ENCODE data around the gene CCDC85A.

The CCDC85A gene

DNA sequence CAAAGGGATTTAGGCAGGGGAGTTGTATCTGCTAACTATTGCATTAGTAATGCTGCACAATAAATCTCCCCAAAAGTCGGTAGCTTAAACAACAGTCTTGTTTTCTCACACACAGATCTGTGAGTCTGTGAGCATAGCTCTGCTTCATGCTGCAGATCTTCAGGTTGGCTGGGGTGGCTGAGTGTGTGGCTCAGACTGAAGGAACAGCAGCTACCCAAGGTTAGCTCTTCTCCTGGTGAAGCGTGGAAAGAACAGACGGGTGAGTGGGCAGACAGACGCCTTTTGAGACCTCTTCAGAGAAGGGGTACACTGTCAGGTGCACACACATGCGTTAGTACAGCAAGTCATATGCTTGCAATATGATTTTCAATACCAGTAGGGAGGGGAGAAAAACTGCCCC lies 3.9 kb upstream of the CCDC85A start:
- H3K27ac Mint-ChIP-seq, result no peak overlapping the region
- H3K9me3 Mint-ChIP-seq, result no peaks in the 10 kb centered on the region
- no peaks in the 10 kb centered on the region for H3K36me3 Mint-ChIP-seq
- no peak overlapping the region for H3K4me3 Mint-ChIP-seq
- CTCF ChIA-PET, result no interaction called here
- H3K27me3 Mint-ChIP-seq, result peaks cover 29% of the 10 kb centered on the region
- H3K4me1 Mint-ChIP-seq, result peaks cover 3% of the 10 kb centered on the region
- DNase-seq, result no peak

DNA sequence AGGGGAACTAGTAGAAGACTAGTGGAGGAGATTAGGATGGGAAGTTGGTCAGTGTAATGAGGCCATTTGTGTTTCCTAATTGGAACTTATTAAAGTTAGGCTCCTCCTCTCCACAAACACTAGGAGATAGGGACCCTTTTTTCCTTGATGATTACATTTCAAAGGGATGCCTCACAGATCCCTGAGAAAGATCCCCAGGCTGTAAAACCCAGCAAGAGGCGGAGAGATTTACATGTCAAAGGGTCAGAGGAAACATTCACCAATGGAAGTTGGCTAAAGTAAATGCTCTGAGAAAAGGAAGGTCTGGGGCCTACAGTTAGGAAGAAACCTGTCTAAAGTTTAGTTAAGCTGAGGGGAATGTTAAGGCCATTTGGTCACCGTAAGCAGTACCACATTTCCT lies 1.4 kb upstream of the CCDC85A start:
- H3K36me3 Mint-ChIP-seq, result no peaks in the 10 kb centered on the region
- CTCF ChIA-PET, result interaction anchor here (1.4 to 2.2 kb wide), 3 partner anchors 12 to 1335 kb away, joined by 4 to 9 read pairs (median 7); no protein-coding TSS in a partner anchor
- no peak overlapping the region for H3K4me3 Mint-ChIP-seq
- H3K9me3 Mint-ChIP-seq, result no peaks in the 10 kb centered on the region
- no peak for DNase-seq
- peaks cover 8% of the 10 kb centered on the region for H3K4me1 Mint-ChIP-seq
- no peak overlapping the region for H3K27ac Mint-ChIP-seq
- H3K27me3 Mint-ChIP-seq, result peaks cover 50% of the 10 kb centered on the region

DNA sequence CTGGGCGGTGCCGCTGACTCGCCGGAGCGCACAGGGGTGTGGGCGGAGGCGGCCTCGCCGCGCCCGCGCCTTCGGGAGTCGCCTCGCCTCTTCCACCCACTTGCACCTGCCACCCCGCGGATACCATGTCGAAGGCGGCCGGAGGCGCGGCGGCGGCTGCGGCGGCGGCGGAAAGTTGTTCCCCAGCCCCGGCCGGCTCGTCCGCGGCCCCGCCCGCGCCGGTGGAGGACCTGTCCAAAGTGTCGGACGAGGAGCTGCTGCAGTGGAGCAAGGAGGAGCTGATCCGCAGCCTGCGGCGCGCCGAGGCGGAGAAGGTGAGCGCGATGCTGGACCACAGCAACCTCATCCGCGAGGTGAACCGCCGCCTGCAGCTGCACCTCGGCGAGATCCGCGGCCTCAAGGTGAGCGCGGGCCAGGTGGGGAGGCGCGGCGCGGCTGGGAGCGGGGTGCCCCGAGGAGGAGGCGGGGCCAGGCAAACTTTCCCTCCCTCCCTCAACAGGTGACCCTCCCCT lies 766 bp downstream of the CCDC85A start:
- Mint-ChIP-seq H3K9me3 (no peaks in the 10 kb centered on the region), H3K4me3 (no peak overlapping the region), H3K36me3 (no peaks in the 10 kb centered on the region), H3K4me1 (peaks cover 8% of the 10 kb centered on the region), H3K27ac (no peak overlapping the region), H3K27me3 (peaks cover 53% of the 10 kb centered on the region)
- DNase-seq, result no peak
- CTCF ChIA-PET, result interaction anchor here (0.7 to 2.2 kb wide), 6 partner anchors 18 to 1333 kb away, joined by 3 to 9 read pairs (median 6); no protein-coding TSS in a partner anchor

- DNase-seq, result no peak
- H3K4me3 Mint-ChIP-seq, result peak overlapping the region; percentile 23
- H3K9me3 Mint-ChIP-seq, result no peaks in the 10 kb centered on the region
- peaks cover 53% of the 10 kb centered on the region for H3K27me3 Mint-ChIP-seq
- no peak overlapping the region for H3K27ac Mint-ChIP-seq
- H3K4me1 Mint-ChIP-seq, result peaks cover 8% of the 10 kb centered on the region
- CTCF ChIA-PET, result no interaction called here
- no peaks in the 10 kb centered on the region for H3K36me3 Mint-ChIP-seq
Measured at GRCh38 chr2:56185101-56185581, 1.4 kb downstream of the CCDC85A start.

DNA sequence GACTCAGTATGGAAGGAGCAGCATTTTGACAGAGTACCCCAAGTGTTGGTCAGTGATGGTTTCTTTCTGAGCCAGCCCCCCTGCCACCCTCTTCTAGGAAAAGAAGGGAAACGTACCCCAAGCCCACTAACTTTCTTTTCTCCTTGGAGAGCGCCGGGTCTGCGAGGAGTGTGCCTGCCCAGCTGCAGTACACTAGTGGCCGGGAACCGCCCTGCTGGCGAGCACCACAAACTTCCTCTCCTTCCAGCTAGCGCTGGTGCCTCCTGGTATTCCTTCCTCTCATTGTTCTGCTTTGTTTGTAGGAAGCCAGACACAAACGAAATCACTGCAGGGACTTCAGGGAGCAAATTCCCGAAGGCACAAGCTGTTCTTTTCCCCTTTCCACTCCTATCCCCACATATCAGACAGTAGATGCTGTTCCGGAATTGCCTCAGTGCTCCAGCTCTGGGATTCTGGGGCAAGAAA lies 1.8 kb downstream of the CCDC85A start:
- Mint-ChIP-seq H3K4me1 (peaks cover 8% of the 10 kb centered on the region), H3K27me3 (peaks cover 53% of the 10 kb centered on the region), H3K36me3 (no peaks in the 10 kb centered on the region), H3K27ac (peak overlapping the region; percentile 62), H3K9me3 (no peaks in the 10 kb centered on the region), H3K4me3 (no peak overlapping the region)
- CTCF ChIA-PET, result no interaction called here
- no peak for DNase-seq

DNA sequence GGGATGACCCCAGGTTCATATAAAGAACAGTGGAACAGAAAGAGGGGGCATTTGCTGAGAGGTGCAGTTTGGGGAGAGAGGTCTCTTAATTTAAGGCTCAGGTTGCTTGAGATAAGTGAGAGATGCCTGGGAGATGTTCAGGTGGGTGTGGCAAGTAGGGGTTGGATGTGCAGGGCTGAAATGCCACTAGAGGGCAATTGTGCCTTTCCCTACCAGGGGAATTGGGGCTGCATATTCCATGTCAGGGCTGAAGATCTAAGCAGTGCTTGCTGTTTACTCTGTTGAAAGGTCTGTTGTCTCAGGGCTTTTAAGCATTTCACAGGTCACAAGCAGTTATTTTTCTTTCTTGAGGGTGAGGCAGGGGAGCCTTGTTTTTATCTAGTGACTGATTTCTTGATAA lies 7.8 kb downstream of the CCDC85A start:
- H3K4me1 Mint-ChIP-seq, result no peaks in the 10 kb centered on the region
- peaks cover 8% of the 10 kb centered on the region for H3K27me3 Mint-ChIP-seq
- DNase-seq, result no peak
- H3K36me3 Mint-ChIP-seq, result no peaks in the 10 kb centered on the region
- CTCF ChIA-PET, result interaction anchor here (1.3 kb wide), 1 partner anchor 8 kb away, joined by 3 read pairs; the partner anchor contains the start of gene CCDC85A
- H3K4me3 Mint-ChIP-seq, result no peak overlapping the region
- no peak overlapping the region for H3K27ac Mint-ChIP-seq
- no peaks in the 10 kb centered on the region for H3K9me3 Mint-ChIP-seq

GRCh38 chr2:56192664-56193305 lies 9.0 kb downstream of the CCDC85A start:
- Mint-ChIP-seq H3K4me1 (no peaks in the 10 kb centered on the region), H3K4me3 (no peak overlapping the region), H3K27ac (no peak overlapping the region), H3K27me3 (no peaks in the 10 kb centered on the region), H3K36me3 (no peaks in the 10 kb centered on the region), H3K9me3 (no peaks in the 10 kb centered on the region)
- CTCF ChIA-PET, result interaction anchor here (1.3 kb wide), 1 partner anchor 9 kb away, joined by 3 read pairs; the partner anchor contains the start of gene CCDC85A
- DNase-seq, result no peak

DNA sequence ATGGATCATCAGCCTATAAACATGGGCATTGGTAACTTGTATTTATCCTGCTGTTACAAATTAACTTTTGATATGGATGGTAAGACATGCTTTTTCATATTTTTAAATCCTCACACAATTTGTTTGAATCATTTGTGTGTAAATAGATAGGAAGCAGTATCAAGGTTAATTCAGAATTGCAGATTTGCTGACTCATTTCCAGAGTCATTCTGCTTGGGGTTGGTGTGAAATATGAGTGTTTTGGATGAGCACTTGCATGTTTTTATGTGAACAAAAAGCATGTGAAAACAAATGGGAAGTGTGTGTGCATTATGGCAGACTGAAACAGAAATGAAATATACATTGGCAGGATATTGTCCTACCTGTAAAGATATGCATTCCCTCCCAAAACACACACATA lies 11.8 kb downstream of the CCDC85A start:
- Mint-ChIP-seq H3K9me3 (no peaks in the 10 kb centered on the region), H3K4me1 (no peaks in the 10 kb centered on the region), H3K27ac (no peak overlapping the region), H3K36me3 (no peaks in the 10 kb centered on the region), H3K27me3 (no peaks in the 10 kb centered on the region), H3K4me3 (no peak overlapping the region)
- DNase-seq, result no peak
- CTCF ChIA-PET, result no interaction called here

DNA sequence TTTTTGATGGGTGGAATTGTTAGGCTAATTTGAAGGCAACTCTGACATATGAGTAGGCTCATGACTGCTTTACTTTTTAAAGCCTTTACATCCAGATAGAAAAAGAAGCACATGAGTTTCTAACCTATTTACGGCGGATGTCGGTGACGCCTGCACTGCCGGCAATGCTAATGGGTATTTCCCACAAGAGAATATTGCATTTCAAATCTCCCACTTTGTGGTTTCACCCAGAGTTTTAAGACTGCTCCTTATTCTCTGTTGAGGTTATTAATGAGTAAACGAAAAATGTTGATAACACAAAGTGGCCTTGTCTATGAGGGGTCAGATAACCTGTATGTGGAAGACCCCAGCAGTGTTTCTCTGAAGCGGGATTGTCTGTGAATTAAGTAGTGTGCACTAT lies 14.0 kb downstream of the CCDC85A start:
- no peak overlapping the region for H3K27ac Mint-ChIP-seq
- no peaks in the 10 kb centered on the region for H3K9me3 Mint-ChIP-seq
- no peaks in the 10 kb centered on the region for H3K4me1 Mint-ChIP-seq
- H3K36me3 Mint-ChIP-seq, result no peaks in the 10 kb centered on the region
- no peak overlapping the region for H3K4me3 Mint-ChIP-seq
- DNase-seq, result no peak
- H3K27me3 Mint-ChIP-seq, result no peaks in the 10 kb centered on the region
- CTCF ChIA-PET, result no interaction called here

GRCh38 chr2:56198936-56199335 lies 15.1 kb downstream of the CCDC85A start:
- H3K27me3 Mint-ChIP-seq, result no peaks in the 10 kb centered on the region
- H3K27ac Mint-ChIP-seq, result no peak overlapping the region
- H3K9me3 Mint-ChIP-seq, result no peaks in the 10 kb centered on the region
- CTCF ChIA-PET, result no interaction called here
- no peak for DNase-seq
- no peaks in the 10 kb centered on the region for H3K4me1 Mint-ChIP-seq
- H3K36me3 Mint-ChIP-seq, result no peaks in the 10 kb centered on the region
- H3K4me3 Mint-ChIP-seq, result no peak overlapping the region

DNA sequence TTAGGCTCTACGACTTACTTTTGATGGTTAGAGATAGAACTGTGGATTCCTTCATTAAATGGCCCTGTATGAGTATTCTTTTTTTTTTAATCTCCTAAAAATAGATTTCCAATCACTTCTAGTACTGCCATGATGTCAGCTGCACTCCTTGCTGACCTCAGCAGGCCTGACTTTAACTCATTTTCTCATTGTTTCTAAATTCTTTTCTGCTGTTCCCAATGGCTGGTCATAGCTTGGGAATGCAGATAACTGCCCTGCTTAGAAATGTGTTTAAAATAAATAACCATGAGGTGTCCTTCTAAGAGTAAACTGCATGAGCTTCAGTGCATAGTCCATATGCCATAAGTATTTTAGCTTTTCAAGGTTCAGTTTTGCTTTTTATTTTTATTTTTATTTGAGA lies 15.7 kb downstream of the CCDC85A start:
- CTCF ChIA-PET, result no interaction called here
- no peaks in the 10 kb centered on the region for H3K9me3 Mint-ChIP-seq
- no peak for DNase-seq
- H3K27me3 Mint-ChIP-seq, result no peaks in the 10 kb centered on the region
- H3K36me3 Mint-ChIP-seq, result no peaks in the 10 kb centered on the region
- no peak overlapping the region for H3K4me3 Mint-ChIP-seq
- H3K27ac Mint-ChIP-seq, result no peak overlapping the region
- no peaks in the 10 kb centered on the region for H3K4me1 Mint-ChIP-seq

- no peaks in the 10 kb centered on the region for H3K36me3 Mint-ChIP-seq
- H3K4me1 Mint-ChIP-seq, result no peaks in the 10 kb centered on the region
- CTCF ChIA-PET, result no interaction called here
- DNase-seq, result no peak
- no peak overlapping the region for H3K4me3 Mint-ChIP-seq
- no peak overlapping the region for H3K27ac Mint-ChIP-seq
- no peaks in the 10 kb centered on the region for H3K27me3 Mint-ChIP-seq
- H3K9me3 Mint-ChIP-seq, result no peaks in the 10 kb centered on the region
Measured at GRCh38 chr2:56202381-56203121, 18.8 kb downstream of the CCDC85A start.

DNA sequence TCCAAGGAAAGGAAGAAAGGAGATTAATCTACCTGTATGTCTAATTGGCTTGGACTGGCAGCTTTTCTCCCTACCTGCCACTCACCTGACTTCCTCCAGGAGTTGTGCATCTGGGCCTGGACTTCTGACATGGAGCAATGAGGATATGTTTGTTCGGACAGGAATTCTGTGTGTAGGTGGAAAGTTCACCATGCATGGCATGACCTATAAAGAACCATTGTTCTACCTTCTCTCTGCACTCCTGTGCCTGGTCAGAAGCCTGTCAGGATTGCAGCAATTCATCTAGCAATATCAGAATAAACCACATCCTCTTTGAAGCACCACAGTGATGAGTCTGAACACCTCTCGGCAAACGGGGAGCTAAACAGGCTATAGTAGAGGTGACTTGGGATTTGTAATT lies 20.8 kb downstream of the CCDC85A start:
- Mint-ChIP-seq H3K27me3 (no peaks in the 10 kb centered on the region), H3K4me1 (no peaks in the 10 kb centered on the region), H3K4me3 (no peak overlapping the region), H3K9me3 (no peaks in the 10 kb centered on the region), H3K36me3 (no peaks in the 10 kb centered on the region), H3K27ac (no peak overlapping the region)
- no peak for DNase-seq
- CTCF ChIA-PET, result no interaction called here

- H3K4me1 Mint-ChIP-seq, result no peaks in the 10 kb centered on the region
- no peak for DNase-seq
- no peaks in the 10 kb centered on the region for H3K27me3 Mint-ChIP-seq
- CTCF ChIA-PET, result no interaction called here
- no peak overlapping the region for H3K4me3 Mint-ChIP-seq
- H3K9me3 Mint-ChIP-seq, result no peaks in the 10 kb centered on the region
- H3K27ac Mint-ChIP-seq, result no peak overlapping the region
- H3K36me3 Mint-ChIP-seq, result no peaks in the 10 kb centered on the region
Measured at GRCh38 chr2:56206250-56206649, 22.5 kb downstream of the CCDC85A start.

GRCh38 chr2:56207760-56208159 lies 24.0 kb downstream of the CCDC85A start:
- CTCF ChIA-PET, result no interaction called here
- Mint-ChIP-seq H3K4me3 (no peak overlapping the region), H3K4me1 (no peaks in the 10 kb centered on the region), H3K9me3 (no peaks in the 10 kb centered on the region), H3K27me3 (no peaks in the 10 kb centered on the region), H3K27ac (no peak overlapping the region), H3K36me3 (no peaks in the 10 kb centered on the region)
- no peak for DNase-seq
